Stimulated activated CD8-positive, alpha-beta memory T cell treated with anti-CD3 and anti-CD28 coated beads, Interleukin-2, amount 100 ng/mL, for 1 hour (primary cell): Measurements from ENCODE around the gene XXYLT1.
"Not testable (repeated sequence)": the region's sequence is repeated elsewhere in the genome, so short reads cannot be mapped to it uniquely, and the experiment has no call there.

Source experiments
- DNase-seq, 2 donors: peaks; one replicate each; pipeline ENCODE4 v3.0.0-alpha.2; 2020; ENCODE audit warnings: low read depth in 2 of 2

XXYLT1 gene

GRCh38 chr3:195270817-195271409 lies at the start of gene XXYLT1:
TSS of gene XXYLT1 (minus strand) at chr3:195271159. CDS start at chr3:195271058, 101 bp downstream.
- peak; percentile 82 for DNase-seq

- no peak for DNase-seq
Measured at GRCh38 chr3:195319060-195319459, 48.1 kb upstream of the XXYLT1 start.

GRCh38 chr3:195312714-195313113 lies 41.8 kb upstream of the XXYLT1 start:
- DNase-seq: no peak

GRCh38 chr3:195307711-195308110 lies 36.8 kb upstream of the XXYLT1 start:
- DNase-seq: no peak

- DNase-seq: no peak
Measured at GRCh38 chr3:195306369-195306768, 35.4 kb upstream of the XXYLT1 start.

- no peak for DNase-seq
Measured at GRCh38 chr3:195302431-195302830, 31.5 kb upstream of the XXYLT1 start.

GRCh38 chr3:195297446-195297845 lies 26.5 kb upstream of the XXYLT1 start:
- no peak for DNase-seq

GRCh38 chr3:195296662-195297061 lies 25.7 kb upstream of the XXYLT1 start:
- no peak for DNase-seq

GRCh38 chr3:195291121-195291520 lies 20.2 kb upstream of the XXYLT1 start:
- DNase-seq: no peak

- DNase-seq: not testable (repeated sequence)
Measured at GRCh38 chr3:195290643-195291042, 19.7 kb upstream of the XXYLT1 start.

- no peak for DNase-seq
Measured at GRCh38 chr3:195286115-195286872, 15.3 kb upstream of the XXYLT1 start.

GRCh38 chr3:195285372-195285771 lies 14.4 kb upstream of the XXYLT1 start:
- DNase-seq: no peak

GRCh38 chr3:195284842-195285241 lies 13.9 kb upstream of the XXYLT1 start:
- DNase-seq: no peak

GRCh38 chr3:195282961-195283360 lies 12.0 kb upstream of the XXYLT1 start:
- DNase-seq: no peak

- no peak for DNase-seq
Measured at GRCh38 chr3:195274259-195274966, 3.5 kb upstream of the XXYLT1 start.

- peak; percentile 75 to 76 for DNase-seq
Measured at GRCh38 chr3:195271410-195272243, 668 bp upstream of the XXYLT1 start.

GRCh38 chr3:195270079-195270816 lies 711 bp downstream of the XXYLT1 start:
- DNase-seq: peak in 1 of 2 donors; percentile 6

- DNase-seq: no peak
Measured at GRCh38 chr3:195269375-195270078, 1.4 kb downstream of the XXYLT1 start.

- no peak for DNase-seq
Measured at GRCh38 chr3:195268576-195269309, 2.2 kb downstream of the XXYLT1 start.

GRCh38 chr3:195267096-195267495 lies 3.9 kb downstream of the XXYLT1 start:
- no peak for DNase-seq
